Measurements from ENCODE around the gene IFNL1.

GRCh38 chr19:39345956-39346355, 49.7 kb downstream of the IFNL1 start:
- TF ChIP-seq CHCHD3 (CRISPR knock-in tag; IDR thresholded peaks at IDR 0.05) (no peak), ZNF174 (CRISPR knock-in tag; IDR thresholded peaks at IDR 0.05) (no peak), FOXM1 (IDR thresholded peaks at IDR 0.05; ENCODE audit: low read depth) (no peak), FOXM1 (CRISPR knock-in tag; IDR thresholded peaks at IDR 0.05; ENCODE audit: low read depth) (no peak), MYC (IDR thresholded peaks at IDR 0.05; ENCODE audit: low read depth, low read length) (no peak), MYC (CRISPR knock-in tag; IDR thresholded peaks at IDR 0.05; ENCODE audit: borderline replicate concordance, low read depth) (no peak), JUN (IDR thresholded peaks at IDR 0.05; ENCODE audit: borderline replicate concordance, low read depth, low read length) (no peak), JUN (CRISPR knock-in tag; IDR thresholded peaks at IDR 0.05; ENCODE audit: borderline replicate concordance) (no peak), SPI1 (IDR thresholded peaks at IDR 0.05; ENCODE audit: borderline replicate concordance, low read depth, low read length) (no peak), CREM (IDR thresholded peaks at IDR 0.05; ENCODE audit: low read depth) (no peak), MYNN (IDR thresholded peaks at IDR 0.05) (no peak), MYNN (CRISPR knock-in tag; IDR thresholded peaks at IDR 0.05) (no peak), ZNF121 (CRISPR knock-in tag; conservative IDR thresholded peaks at IDR 0.05) (no peak), HCFC1 (IDR thresholded peaks at IDR 0.05; ENCODE audit: low read depth, low read length) (no peak), POLR2A (conservative IDR thresholded peaks at IDR 0.05) (no peak)
